Activated naive CD4-positive, alpha-beta T cell treated with anti-CD3 and anti-CD28 coated beads for 36 hours (primary cell): ENCODE results near the gene MBNL3. TPM values are rescaled to one million over a fixed set of nuclear protein-coding genes. Genes with fewer than 3 reads are reported as not detected.

ENCODE experiments used
- CTCF ChIA-PET: fragments of 350-600 bp; sonication (Branson Sonifier 250); formaldehyde crosslinking; loops from one replicate; lab custom pipeline; 2021; ENCODE audit warnings: antibody characterized with exemption; lab: Charles Lee
- DNase-seq: peaks from one replicate; pipeline ENCODE4 v3.0.0-alpha.2; 2020
- H3K27ac Mint-ChIP-seq: one replicate; pipeline ENCODE4 v1.8.0; 2021; ENCODE audit warnings: mild to moderate bottlenecking, mixed read lengths
- H3K27me3 Mint-ChIP-seq: one replicate; pipeline ENCODE4 v1.8.0; 2021; ENCODE audit warnings: low read depth, mixed read lengths
- H3K36me3 Mint-ChIP-seq: one replicate; pipeline ENCODE4 v1.8.0; 2021; ENCODE audit warnings: low read depth, mixed read lengths
- H3K4me1 Mint-ChIP-seq: one replicate; pipeline ENCODE4 v1.8.0; 2021; ENCODE audit warnings: low read depth, mixed read lengths
- H3K4me3 Mint-ChIP-seq: one replicate; pipeline ENCODE4 v1.8.0; 2021; ENCODE audit warnings: mild to moderate bottlenecking, moderate library complexity, mixed read lengths
- H3K9me3 Mint-ChIP-seq: one replicate; pipeline ENCODE4 v1.8.0; 2021; ENCODE audit warnings: mixed read lengths
- intact Hi-C: fragments of 100-400 bp; cut with micrococcal nuclease; formaldehyde crosslinking; loops from one replicate; pipeline ENCODE4 v1.15.1; 2023
- total RNA-seq, 2 experiments: library from RNA; stranded (reverse); gene quantifications; one replicate each; pipeline ENCODE4 v1.2.3, GENCODE V29; 2021

The MBNL3 gene
- total RNA-seq, 2 experiments from 2014 or later: 14.2 to 15.8 TPM

DNA sequence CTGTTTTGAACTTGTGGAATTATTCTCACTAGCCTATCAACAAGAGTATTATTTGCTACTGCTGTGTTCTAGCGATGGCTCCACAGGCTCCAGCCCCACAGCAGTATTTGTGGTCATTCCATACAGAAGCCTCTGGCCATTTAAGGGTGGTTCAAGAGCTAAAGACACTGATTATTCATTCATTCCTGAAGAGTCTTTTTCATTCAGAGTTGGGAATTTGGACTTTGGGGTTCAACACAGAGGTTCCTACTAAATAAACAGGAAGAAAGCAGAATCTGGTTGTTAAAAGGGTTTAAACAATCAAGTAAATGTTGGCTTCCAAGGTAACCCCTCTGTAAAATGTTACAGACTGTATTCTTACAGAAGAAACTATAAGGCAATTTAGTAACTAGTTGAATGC is 4.3 kb upstream of the MBNL3 start:
- no peak overlapping the region for H3K27ac Mint-ChIP-seq
- no peaks in the 10 kb centered on the region for H3K27me3 Mint-ChIP-seq
- CTCF ChIA-PET: no interaction called here
- no peaks in the 10 kb centered on the region for H3K36me3 Mint-ChIP-seq
- intact Hi-C loops: loop anchor here (5.0 kb wide), 1 partner anchor 119 kb away; no protein-coding TSS in a partner anchor
- H3K4me3 Mint-ChIP-seq: no peak overlapping the region
- no peak for DNase-seq
- peaks cover 10% of the 10 kb centered on the region for H3K4me1 Mint-ChIP-seq
- no peaks in the 10 kb centered on the region for H3K9me3 Mint-ChIP-seq

DNA sequence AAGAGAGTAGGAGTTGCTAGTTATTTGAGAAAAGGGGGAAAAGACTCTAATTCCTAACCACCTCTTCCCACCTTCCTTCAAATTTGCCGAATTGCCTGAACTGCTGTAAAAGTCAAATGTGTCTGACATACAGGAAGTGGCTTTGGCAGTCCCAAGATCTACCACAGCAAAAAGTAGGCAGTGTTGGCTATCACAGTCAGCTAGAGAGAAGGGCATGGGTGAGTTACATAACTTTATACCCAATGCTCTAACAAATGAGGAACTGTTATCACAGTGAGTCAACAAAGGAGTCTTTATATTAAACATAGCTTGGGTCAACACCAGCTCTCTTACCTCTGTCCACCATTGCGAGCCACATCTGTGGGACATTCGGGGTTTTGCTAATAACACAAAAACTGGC is 2.4 kb upstream of the MBNL3 start:
- no peaks in the 10 kb centered on the region for H3K9me3 Mint-ChIP-seq
- H3K27ac Mint-ChIP-seq: no peak overlapping the region
- H3K36me3 Mint-ChIP-seq: no peaks in the 10 kb centered on the region
- intact Hi-C loops: loop anchor here (2.0 to 5.0 kb wide), 2 partner anchors 121 to 660 kb away; no protein-coding TSS in a partner anchor
- DNase-seq: peak; percentile 32
- H3K4me1 Mint-ChIP-seq: peaks cover 16% of the 10 kb centered on the region
- no peaks in the 10 kb centered on the region for H3K27me3 Mint-ChIP-seq
- CTCF ChIA-PET: interaction anchor here (0.9 to 2.0 kb wide), 5 partner anchors 11 to 198 kb away, joined by 3 to 7 read pairs (median 3); no protein-coding TSS in a partner anchor
- peak overlapping the region; percentile 86 for H3K4me3 Mint-ChIP-seq

DNA sequence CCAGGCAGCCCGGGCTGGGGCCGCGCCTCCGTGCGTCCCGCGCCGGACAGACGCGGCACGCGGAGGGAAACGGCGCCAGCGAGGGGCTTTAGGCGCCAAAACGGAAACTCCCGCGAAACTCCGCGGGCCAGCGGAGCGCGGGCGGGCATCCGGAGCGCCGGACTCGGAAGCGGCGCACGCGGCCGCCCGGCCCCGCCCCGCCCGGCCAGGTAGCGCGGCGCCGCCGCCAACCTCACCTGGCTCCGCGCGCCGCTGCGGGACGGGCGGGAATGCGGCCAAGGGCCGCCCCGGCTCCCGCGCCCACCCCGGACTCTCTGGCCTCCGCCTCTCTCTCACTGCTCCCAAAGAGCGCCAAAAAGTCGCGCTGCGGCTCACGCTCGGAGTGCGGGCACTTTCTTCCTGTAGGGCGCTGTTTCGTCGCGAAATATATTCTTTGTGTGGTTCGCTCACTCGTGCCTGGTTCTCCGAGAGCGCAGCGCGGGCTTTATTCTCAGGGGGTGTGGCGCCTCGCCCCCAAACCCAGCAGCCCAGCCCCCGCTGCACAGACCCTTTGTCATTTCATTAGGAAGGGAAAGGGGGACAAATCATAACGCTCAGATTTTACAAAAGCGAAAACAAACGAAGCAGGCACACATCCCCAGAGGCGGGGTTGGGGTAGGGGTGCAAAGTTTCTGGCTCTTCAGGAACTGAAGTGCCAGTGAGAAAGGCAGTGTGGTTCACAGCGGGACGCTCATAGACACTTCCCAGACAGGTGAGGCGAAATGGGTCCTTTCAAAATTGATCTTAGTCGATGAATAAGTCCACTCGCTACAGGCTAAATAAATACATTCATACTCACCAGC is 961 bp upstream of the MBNL3 start:
- H3K36me3 Mint-ChIP-seq: no peaks in the 10 kb centered on the region
- CTCF ChIA-PET: interaction anchor here (1.1 to 2.0 kb wide), 3 partner anchors 9 to 123 kb away, joined by 3 to 7 read pairs (median 5); no protein-coding TSS in a partner anchor
- intact Hi-C loops: loop anchor here (1.0 to 10.0 kb wide), 9 partner anchors 15 to 1685 kb away; partner anchors contain the start of gene STK26
- no peaks in the 10 kb centered on the region for H3K9me3 Mint-ChIP-seq
- H3K27ac Mint-ChIP-seq: peak overlapping the region; percentile 90
- peaks cover 27% of the 10 kb centered on the region for H3K4me1 Mint-ChIP-seq
- H3K4me3 Mint-ChIP-seq: peak overlapping the region; percentile 95
- DNase-seq: peak; percentile 39
- H3K27me3 Mint-ChIP-seq: no peaks in the 10 kb centered on the region

DNA sequence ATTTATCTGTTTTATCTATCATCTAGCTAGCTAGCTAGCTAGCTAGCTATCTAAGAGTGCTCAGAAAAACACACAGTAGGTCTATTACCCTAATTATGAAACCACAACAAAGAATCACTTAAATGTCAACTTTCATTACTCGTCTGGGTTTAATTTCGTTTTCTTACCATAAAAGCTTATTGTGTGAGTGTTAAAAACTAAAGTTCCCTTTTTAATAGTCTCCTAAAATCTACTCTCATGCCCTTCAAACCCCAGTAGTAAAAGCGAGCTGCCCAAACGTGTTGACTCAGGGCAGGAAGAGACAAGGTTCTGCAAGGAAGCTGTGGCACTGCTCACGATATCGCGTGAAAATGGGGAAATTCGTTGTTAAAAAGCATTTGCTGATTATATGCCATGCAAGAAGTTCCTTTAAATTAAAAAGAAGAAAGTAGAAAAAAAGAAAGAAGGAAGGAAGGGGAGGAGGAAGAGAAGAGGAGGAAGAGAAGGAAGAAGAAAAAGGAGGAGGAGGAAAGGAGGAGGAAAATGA is 595 bp downstream of the MBNL3 start:
- Mint-ChIP-seq H3K27me3 (no peaks in the 10 kb centered on the region), H3K27ac (peak overlapping the region; percentile 96), H3K36me3 (no peaks in the 10 kb centered on the region), H3K4me1 (peaks cover 40% of the 10 kb centered on the region), H3K4me3 (peak overlapping the region; percentile 95), H3K9me3 (no peaks in the 10 kb centered on the region)
- DNase-seq: peak; percentile 61
- intact Hi-C loops: loop anchor here (1.0 to 10.0 kb wide), 7 partner anchors 8 to 1687 kb away; partner anchors contain the start of gene STK26
- CTCF ChIA-PET: no interaction called here

DNA sequence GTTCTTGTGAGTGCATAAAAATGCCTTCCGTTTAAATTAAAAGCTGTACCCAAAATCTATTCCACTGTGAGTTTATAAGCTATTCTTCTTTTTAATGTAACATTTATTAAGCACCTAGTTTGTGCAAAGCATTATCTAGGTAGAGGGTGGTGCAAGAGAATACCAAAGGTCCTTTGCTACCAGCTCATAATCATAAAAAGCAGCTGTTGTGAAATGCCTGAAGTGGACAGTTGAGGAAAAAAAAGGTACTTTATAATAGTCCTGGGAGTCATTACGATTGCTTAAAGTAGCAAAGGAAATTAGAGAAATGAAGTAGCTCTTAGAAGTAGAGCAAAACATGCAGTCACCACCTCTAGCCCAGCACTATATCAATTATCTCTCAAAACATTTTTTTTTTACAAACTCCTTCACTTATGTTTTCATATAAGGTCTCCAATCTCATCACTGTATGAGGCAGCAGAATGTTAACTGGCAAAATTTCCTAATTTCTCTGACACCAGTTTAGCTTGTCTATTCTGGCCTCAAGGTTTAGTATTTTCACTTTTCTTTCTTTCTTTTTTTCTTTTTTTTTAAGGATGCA is 2.1 kb downstream of the MBNL3 start:
- Mint-ChIP-seq H3K27me3 (no peaks in the 10 kb centered on the region), H3K27ac (no peak overlapping the region), H3K9me3 (no peaks in the 10 kb centered on the region), H3K4me1 (peaks cover 49% of the 10 kb centered on the region), H3K36me3 (no peaks in the 10 kb centered on the region), H3K4me3 (peak overlapping the region; percentile 38)
- no peak for DNase-seq
- intact Hi-C loops: loop anchor here (5.0 to 10.0 kb wide), 2 partner anchors 1261 to 1688 kb away; no protein-coding TSS in a partner anchor
- CTCF ChIA-PET: interaction anchor here (0.6 to 0.8 kb wide), 2 partner anchors 24 to 88 kb away, joined by 3 to 4 read pairs; no protein-coding TSS in a partner anchor

DNA sequence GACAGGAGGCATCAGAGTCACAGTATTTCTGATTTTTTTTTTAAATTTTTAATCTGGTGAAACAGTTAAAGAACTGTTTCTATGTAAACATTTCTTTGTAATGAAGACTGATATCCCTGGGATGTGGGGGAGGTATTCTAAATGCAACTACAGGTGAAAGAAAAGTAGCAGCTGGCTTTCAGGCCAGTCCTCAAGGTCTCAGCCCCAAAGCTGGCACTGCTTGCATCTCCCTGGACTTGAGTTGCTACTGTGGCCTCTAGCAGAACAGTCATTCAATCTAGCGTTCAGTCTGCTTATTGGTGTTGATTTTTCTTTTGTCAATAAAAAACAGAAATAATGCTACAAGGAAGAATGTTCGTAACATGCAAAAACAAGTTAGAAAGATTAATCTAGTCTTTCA is 4.9 kb downstream of the MBNL3 start:
- H3K4me3 Mint-ChIP-seq: no peak overlapping the region
- CTCF ChIA-PET: interaction anchor here (0.7 kb wide), 2 partner anchors 199 to 668 kb away, joined by 4 to 6 read pairs; no protein-coding TSS in a partner anchor
- no peaks in the 10 kb centered on the region for H3K36me3 Mint-ChIP-seq
- intact Hi-C loops: loop anchor here (10.0 kb wide), 1 partner anchor 1691 kb away; no protein-coding TSS in a partner anchor
- no peak overlapping the region for H3K27ac Mint-ChIP-seq
- DNase-seq: no peak
- H3K9me3 Mint-ChIP-seq: no peaks in the 10 kb centered on the region
- H3K4me1 Mint-ChIP-seq: peaks cover 47% of the 10 kb centered on the region
- H3K27me3 Mint-ChIP-seq: no peaks in the 10 kb centered on the region

DNA sequence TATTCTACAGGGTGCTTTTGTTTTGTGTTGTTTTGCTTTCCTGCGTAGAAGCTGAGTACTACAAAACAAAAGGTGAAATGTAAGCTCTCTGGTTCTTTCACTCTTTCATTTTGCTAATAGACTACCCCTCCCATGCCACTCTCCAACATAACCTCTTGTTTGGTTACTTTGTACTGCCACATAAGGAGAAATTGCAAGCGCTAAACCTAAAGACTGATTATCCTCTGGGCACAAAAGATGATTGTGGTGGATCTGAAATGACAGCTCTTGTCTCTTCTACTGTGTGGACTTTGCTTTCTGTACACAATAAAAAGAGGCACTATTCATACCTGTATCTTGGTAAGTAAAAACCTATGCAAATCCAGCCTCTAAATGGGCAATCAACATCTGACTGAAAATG is 5.3 kb downstream of the MBNL3 start:
- no peak overlapping the region for H3K4me3 Mint-ChIP-seq
- no peak for DNase-seq
- peaks cover 47% of the 10 kb centered on the region for H3K4me1 Mint-ChIP-seq
- intact Hi-C loops: loop anchor here (10.0 kb wide), 1 partner anchor 1691 kb away; no protein-coding TSS in a partner anchor
- no peaks in the 10 kb centered on the region for H3K9me3 Mint-ChIP-seq
- no peaks in the 10 kb centered on the region for H3K36me3 Mint-ChIP-seq
- CTCF ChIA-PET: interaction anchor here (0.6 to 0.7 kb wide), 2 partner anchors 131 to 198 kb away, joined by 3 to 6 read pairs; no protein-coding TSS in a partner anchor
- H3K27ac Mint-ChIP-seq: no peak overlapping the region
- no peaks in the 10 kb centered on the region for H3K27me3 Mint-ChIP-seq

DNA sequence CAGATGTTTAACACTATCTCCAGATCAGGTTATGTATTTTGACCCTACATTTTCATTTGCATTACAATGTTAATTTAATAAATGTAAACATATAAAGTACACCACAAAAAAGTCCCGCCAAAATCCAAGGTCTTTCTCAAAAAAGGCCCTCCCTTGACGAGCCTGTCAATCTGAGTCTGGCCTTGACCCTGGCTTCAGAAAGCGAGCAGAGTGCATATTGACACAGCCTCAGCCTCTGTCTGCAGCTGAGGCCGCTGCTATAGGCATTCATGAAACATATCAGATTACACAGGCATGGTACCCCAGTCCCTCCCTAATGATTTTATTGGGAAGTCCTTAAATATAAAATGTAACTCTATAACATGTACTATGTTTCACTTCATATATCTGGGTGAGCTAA is 6.2 kb downstream of the MBNL3 start:
- CTCF ChIA-PET: no interaction called here
- DNase-seq: no peak
- Mint-ChIP-seq H3K36me3 (no peaks in the 10 kb centered on the region), H3K9me3 (no peaks in the 10 kb centered on the region), H3K27me3 (no peaks in the 10 kb centered on the region), H3K4me3 (no peak overlapping the region), H3K27ac (no peak overlapping the region), H3K4me1 (peaks cover 47% of the 10 kb centered on the region)
- intact Hi-C loops: loop anchor here (10.0 kb wide), 1 partner anchor 1692 kb away; no protein-coding TSS in a partner anchor

DNA sequence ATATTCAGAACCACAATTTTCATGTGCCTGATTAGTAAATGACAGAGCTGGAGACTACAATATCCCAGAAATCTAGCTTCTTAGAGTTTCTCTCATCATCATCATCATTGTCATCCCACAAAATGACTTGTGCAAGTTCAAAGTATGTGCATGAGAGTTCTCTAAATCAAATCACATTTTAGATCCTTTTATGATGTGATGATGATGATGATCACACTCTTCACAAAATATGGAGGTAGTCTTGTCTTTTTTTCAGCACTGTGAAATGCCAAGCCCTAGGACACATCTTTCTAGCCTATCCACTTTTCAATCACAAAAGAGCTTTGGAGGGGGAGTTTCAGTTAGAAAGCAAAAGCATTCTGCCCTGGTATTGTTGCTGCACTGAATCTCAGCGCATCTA is 7.4 kb downstream of the MBNL3 start:
- CTCF ChIA-PET: interaction anchor here (1.6 kb wide), 1 partner anchor 9 kb away, joined by 7 read pairs; no protein-coding TSS in a partner anchor
- intact Hi-C loops: loop anchor here (2.0 to 10.0 kb wide), 3 partner anchors 457 to 1693 kb away; no protein-coding TSS in a partner anchor
- peak overlapping the region; percentile 75 for H3K4me3 Mint-ChIP-seq

DNA sequence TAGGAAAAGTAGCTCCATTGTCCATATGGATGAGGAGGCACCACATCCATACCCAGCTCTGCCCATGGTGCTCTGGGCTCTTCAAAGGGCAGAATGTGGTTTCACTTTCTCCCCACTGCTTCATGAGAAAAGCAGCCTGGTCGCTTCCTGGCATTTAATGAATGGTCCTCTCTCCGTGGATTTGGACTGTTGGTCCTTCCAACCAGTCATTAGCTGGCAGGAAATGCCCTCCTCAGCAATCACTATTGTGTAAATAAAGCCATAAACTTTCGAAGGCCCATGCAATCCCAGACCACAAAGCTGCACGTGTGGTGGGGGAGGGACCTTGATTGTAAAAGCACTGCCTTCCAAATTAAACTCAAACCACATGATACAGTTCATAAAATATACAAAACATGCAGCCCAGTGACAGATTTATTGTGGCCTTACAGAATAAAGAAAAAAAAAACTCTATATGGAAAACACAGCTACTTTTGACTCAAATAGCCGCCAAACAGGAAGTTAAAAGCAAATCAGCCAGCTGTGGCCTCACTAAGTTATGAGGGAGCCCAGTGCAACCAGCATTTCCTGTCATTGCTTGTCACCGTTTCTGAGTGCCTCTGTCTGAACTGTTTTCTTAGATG is 8.1 kb downstream of the MBNL3 start:
- DNase-seq: peak; percentile 61

More for the DNA sequence above, 7.4 kb downstream of the MBNL3 start:
- no peaks in the 10 kb centered on the region for H3K36me3 Mint-ChIP-seq
- H3K9me3 Mint-ChIP-seq: no peaks in the 10 kb centered on the region
- no peaks in the 10 kb centered on the region for H3K27me3 Mint-ChIP-seq
- no peak for DNase-seq
- H3K27ac Mint-ChIP-seq: peak overlapping the region; percentile 96
- peaks cover 46% of the 10 kb centered on the region for H3K4me1 Mint-ChIP-seq

DNA sequence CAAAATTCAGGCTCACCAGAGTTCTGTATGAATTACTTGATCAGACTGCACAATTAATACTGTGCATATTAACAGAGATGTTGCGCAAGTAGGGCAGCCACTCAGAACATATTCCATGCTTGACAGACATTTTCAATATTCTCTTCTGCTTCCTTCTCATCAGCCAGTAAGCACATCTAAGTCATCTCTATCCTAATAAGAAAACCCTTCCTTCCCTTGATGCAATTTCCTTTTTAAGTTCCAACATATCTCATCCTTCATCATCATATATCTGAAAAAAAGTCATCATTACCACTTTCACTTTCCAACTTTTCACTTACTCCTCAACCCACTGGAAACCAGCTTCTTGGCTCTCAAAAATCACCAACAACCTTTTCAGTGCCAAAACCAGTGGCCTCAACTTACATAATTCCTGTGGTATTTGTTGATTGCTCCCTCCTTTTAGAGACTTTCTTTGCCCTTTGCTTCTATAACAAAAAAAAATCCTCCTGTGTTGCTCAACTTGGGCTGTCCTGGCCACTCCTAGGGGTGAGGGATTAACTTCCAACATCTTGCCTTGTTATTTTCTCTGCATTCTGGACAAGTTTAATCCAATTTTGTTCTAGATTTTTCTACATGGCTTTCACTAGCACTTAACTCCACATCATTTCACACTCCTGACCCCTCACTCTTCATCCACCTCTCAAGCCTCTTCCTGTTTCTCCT is 14.1 kb downstream of the MBNL3 start:
- no peaks in the 10 kb centered on the region for H3K36me3 Mint-ChIP-seq
- CTCF ChIA-PET: no interaction called here
- no peaks in the 10 kb centered on the region for H3K27me3 Mint-ChIP-seq
- H3K4me1 Mint-ChIP-seq: peaks cover 22% of the 10 kb centered on the region
- intact Hi-C loops: loop anchor here (2.0 kb wide), 1 partner anchor 14 kb away; the partner anchor contains the start of gene MBNL3
- no peaks in the 10 kb centered on the region for H3K9me3 Mint-ChIP-seq
- H3K27ac Mint-ChIP-seq: peak overlapping the region; percentile 14
- DNase-seq: no peak
- H3K4me3 Mint-ChIP-seq: peak overlapping the region; percentile 52

More for the DNA sequence above, 8.1 kb downstream of the MBNL3 start:
- H3K36me3 Mint-ChIP-seq: no peaks in the 10 kb centered on the region
- peak overlapping the region; percentile 96 for H3K27ac Mint-ChIP-seq
- no peaks in the 10 kb centered on the region for H3K27me3 Mint-ChIP-seq
- no peaks in the 10 kb centered on the region for H3K9me3 Mint-ChIP-seq
- H3K4me3 Mint-ChIP-seq: peak overlapping the region; percentile 75
- CTCF ChIA-PET: interaction anchor here (0.5 to 1.6 kb wide), 3 partner anchors 10 to 115 kb away, joined by 5 to 7 read pairs (median 6); no protein-coding TSS in a partner anchor
- intact Hi-C loops: loop anchor here (1.0 to 10.0 kb wide), 5 partner anchors 8 to 1694 kb away; no protein-coding TSS in a partner anchor
- H3K4me1 Mint-ChIP-seq: peaks cover 44% of the 10 kb centered on the region
